Activated T-cell treated with anti-CD3 and anti-CD28 coated beads, Interleukin-2, amount 50 U/mL, for 24 hours (primary cell): ENCODE results near the gene RBMS1.

ENCODE experiments used
- DNase-seq: peaks from one replicate; pipeline ENCODE4 v3.0.0-alpha.2; 2020
- H3K27ac Mint-ChIP-seq: 2 replicates; pipeline ENCODE4 v1.8.0; 2020; ENCODE audit warnings: mild to moderate bottlenecking, mixed read lengths
- H3K27me3 Mint-ChIP-seq: 2 replicates; pipeline ENCODE4 v1.8.0; 2020; ENCODE audit warnings: mixed read lengths
- H3K36me3 Mint-ChIP-seq: 2 replicates; pipeline ENCODE4 v1.8.0; 2020; ENCODE audit warnings: low read depth, mixed read lengths
- H3K4me1 Mint-ChIP-seq: 2 replicates; pipeline ENCODE4 v1.8.0; 2020; ENCODE audit warnings: low read depth, mixed read lengths
- H3K4me3 Mint-ChIP-seq: 2 replicates; pipeline ENCODE4 v1.8.0; 2020; ENCODE audit warnings: mild to moderate bottlenecking, moderate library complexity, mixed read lengths
- H3K9me3 Mint-ChIP-seq: 2 replicates; pipeline ENCODE4 v1.8.0; 2020; ENCODE audit warnings: mixed read lengths

The RBMS1 gene

DNA sequence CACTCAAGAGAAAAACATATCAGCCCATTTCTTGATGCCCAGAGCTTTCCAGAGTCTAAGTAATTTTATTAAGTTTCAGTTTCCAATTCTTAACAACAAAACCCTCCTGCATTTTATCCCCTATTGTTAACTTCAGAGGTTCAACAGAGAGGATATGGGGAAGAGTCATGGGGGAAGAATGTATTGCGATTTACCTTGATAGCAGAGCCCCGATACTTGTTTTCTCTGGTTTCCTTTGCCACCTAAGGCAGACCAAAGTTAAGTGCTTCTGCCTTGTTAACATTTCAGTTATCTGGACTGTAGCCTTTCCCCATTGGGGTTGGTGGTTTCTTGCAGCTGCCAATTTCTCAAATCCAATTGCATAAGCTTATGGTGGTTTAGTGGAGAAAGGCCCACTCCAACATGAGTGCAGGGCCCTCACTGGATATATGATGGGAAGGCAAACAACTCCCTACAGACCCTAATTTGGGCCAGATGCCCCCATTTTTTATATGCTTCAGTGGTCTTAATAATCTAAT, 211.5 kb downstream of the RBMS1 start:
- H3K4me3 Mint-ChIP-seq, result no peak overlapping the region
- peaks cover 38% of the 10 kb centered on the region for H3K4me1 Mint-ChIP-seq
- H3K27ac Mint-ChIP-seq, result peak overlapping the region; percentile 47
- no peak for DNase-seq
- H3K36me3 Mint-ChIP-seq, result peaks cover 85% of the 10 kb centered on the region
- no peaks in the 10 kb centered on the region for H3K9me3 Mint-ChIP-seq
- H3K27me3 Mint-ChIP-seq, result no peaks in the 10 kb centered on the region

GRCh38 chr2:160281213-160281612, 212.4 kb downstream of the RBMS1 start:
- Mint-ChIP-seq H3K9me3 (no peaks in the 10 kb centered on the region), H3K4me1 (peaks cover 38% of the 10 kb centered on the region), H3K36me3 (peaks cover 86% of the 10 kb centered on the region), H3K27ac (peak overlapping the region; percentile 19), H3K4me3 (no peak overlapping the region), H3K27me3 (no peaks in the 10 kb centered on the region)
- no peak for DNase-seq

- Mint-ChIP-seq H3K9me3 (no peaks in the 10 kb centered on the region), H3K4me1 (peaks cover 38% of the 10 kb centered on the region), H3K27me3 (no peaks in the 10 kb centered on the region), H3K27ac (peak overlapping the region; percentile 81), H3K4me3 (no peak overlapping the region), H3K36me3 (peaks cover 91% of the 10 kb centered on the region)
- DNase-seq, result no peak
Measured at GRCh38 chr2:160279813-160280465, 213.7 kb downstream of the RBMS1 start.

- Mint-ChIP-seq H3K36me3 (peaks cover 89% of the 10 kb centered on the region), H3K27me3 (no peaks in the 10 kb centered on the region), H3K27ac (peak overlapping the region; percentile 76), H3K9me3 (no peaks in the 10 kb centered on the region), H3K4me1 (peaks cover 36% of the 10 kb centered on the region), H3K4me3 (no peak overlapping the region)
- DNase-seq, result no peak
Measured at GRCh38 chr2:160278879-160279177, 214.8 kb downstream of the RBMS1 start.

DNA sequence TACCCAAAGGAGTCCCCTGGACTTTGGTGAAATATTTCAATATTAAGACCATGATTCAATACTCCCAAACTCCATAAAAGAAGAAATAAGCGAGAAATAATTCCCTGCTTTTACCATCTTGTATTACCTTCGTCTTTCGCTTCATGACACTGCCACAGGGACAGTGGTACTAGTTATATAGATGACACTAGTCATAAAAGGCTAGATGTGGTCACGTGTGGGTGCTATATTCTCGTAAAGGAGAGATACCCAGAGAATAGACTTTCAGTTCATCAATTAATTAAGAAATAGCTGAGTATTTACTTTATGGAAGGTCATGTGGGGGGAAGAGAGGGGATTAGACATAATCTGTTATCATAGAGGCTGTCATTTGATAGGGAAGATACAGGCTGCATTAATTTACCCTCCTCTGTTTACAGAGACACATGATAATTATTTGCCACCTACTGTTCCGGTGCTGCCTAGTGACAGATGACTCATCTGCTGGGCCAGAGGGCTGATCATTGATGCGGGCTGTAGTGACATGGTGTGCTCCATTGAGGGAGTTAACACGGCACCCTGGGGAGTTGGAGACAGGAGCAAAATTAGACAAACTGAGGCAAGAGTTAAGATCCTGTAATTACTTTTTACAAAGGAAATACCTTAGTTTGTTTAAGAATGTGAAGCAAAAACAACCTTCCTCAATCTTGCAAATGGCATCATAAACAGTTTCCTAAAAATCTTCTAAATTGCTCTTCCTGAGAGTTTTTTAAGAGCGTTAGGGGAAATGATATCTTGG, 215.3 kb downstream of the RBMS1 start:
- Mint-ChIP-seq H3K27me3 (no peaks in the 10 kb centered on the region), H3K36me3 (peaks cover 89% of the 10 kb centered on the region), H3K4me1 (peaks cover 36% of the 10 kb centered on the region), H3K4me3 (no peak overlapping the region), H3K9me3 (no peaks in the 10 kb centered on the region), H3K27ac (peak overlapping the region; percentile 76)
- no peak for DNase-seq

- no peaks in the 10 kb centered on the region for H3K9me3 Mint-ChIP-seq
- DNase-seq, result no peak
- peaks cover 87% of the 10 kb centered on the region for H3K36me3 Mint-ChIP-seq
- no peaks in the 10 kb centered on the region for H3K27me3 Mint-ChIP-seq
- H3K4me1 Mint-ChIP-seq, result peaks cover 42% of the 10 kb centered on the region
- H3K27ac Mint-ChIP-seq, result no peak overlapping the region
- H3K4me3 Mint-ChIP-seq, result no peak overlapping the region
Measured at GRCh38 chr2:160277151-160277550, 216.5 kb downstream of the RBMS1 start.

DNA sequence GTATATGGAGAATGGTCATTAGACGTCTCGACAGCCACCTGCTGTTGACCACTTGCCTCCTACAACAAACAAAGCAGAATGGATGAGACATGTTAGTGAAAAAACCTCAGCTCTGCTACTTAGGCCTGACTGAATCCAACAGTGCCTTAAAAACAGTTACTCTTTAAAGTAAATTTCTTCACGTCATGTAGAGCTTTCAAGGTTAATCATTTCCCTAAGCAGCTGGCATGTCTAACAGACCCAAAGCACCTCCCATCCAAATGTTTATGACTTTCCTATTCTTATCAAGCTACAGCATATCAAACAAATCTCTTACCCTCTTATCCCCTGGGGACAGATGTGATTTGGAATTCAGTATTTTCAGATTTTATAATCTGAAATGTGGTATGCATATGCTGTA, 218.0 kb downstream of the RBMS1 start:
- H3K27me3 Mint-ChIP-seq, result no peaks in the 10 kb centered on the region
- H3K9me3 Mint-ChIP-seq, result no peaks in the 10 kb centered on the region
- H3K4me3 Mint-ChIP-seq, result no peak overlapping the region
- peaks cover 84% of the 10 kb centered on the region for H3K36me3 Mint-ChIP-seq
- H3K27ac Mint-ChIP-seq, result no peak overlapping the region
- no peak for DNase-seq
- H3K4me1 Mint-ChIP-seq, result peaks cover 44% of the 10 kb centered on the region

DNA sequence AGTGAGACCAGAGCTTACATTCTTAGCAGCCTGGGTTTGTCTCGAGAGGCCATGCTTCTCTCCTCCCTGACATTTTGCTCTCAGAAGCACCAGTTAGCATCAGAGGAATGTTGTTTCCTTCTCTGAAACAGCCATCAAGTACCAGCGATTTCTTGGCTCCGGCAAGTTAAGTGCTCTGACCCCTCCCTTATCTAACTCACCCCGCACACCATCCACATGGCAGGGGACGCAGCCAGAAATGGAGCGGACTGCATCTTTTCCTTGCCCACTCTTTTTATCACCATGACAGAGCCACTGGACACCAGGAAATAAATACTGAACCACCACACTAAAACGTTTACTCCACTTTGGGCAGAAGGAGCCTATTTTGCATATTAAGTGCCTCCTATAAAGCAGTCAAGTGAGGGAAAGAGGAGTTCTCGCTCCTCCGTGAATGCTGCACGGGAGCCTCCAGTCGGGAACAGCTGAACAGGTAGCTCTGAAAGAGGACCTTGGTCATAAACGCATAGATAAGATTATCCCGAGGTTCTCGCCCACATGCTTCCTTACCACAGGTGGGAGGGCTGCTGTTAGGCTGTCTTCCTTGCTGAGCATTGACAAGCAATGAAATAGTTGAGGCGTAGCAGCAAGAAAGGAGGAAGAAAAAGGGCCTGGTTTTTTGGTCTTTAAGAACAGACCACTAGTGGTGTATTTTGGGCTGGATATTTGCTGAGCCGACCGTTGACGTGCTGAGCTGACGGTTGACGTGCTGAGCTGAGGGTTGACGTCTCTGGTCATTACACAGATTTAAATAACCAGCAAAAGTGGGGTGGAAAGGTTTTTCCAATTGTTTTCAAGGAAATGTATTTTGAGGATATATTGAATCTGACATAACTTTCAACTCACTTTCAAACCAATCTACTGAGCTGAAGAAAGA, 222.2 kb downstream of the RBMS1 start:
- Mint-ChIP-seq H3K9me3 (no peaks in the 10 kb centered on the region), H3K4me3 (no peak overlapping the region), H3K36me3 (peaks cover 50% of the 10 kb centered on the region), H3K27ac (no peak overlapping the region), H3K4me1 (peaks cover 50% of the 10 kb centered on the region), H3K27me3 (peaks cover 2% of the 10 kb centered on the region)
- no peak for DNase-seq

DNA sequence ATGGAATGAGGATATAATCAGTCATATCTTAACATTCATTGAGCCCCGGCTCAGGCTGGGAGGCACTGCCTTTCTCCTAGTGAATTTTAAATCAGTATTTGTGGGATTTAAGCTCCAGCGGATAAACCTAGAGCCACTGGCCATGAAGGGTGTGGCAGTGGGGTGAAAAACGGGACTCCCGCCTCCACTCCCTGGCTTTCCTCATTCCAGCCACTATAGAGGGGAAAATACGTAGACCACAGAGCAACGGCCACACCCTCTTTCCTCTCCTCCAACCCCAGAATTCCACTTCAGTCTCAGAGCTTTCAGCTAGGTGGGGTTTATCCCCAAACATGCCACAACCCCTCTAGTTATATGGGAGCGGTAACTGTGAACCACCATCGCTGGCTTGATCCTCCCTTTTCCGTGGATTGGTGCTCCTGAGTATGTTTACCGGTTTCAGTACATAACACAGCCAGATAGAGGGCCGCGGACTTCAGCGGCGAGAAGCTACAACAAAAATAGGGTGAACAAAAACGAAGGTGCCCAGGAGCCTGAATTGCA, 223.0 kb downstream of the RBMS1 start:
- H3K4me3 Mint-ChIP-seq, result no peak overlapping the region
- peak overlapping the region; percentile 31 for H3K27ac Mint-ChIP-seq
- peaks cover 58% of the 10 kb centered on the region for H3K4me1 Mint-ChIP-seq
- DNase-seq, result no peak
- H3K9me3 Mint-ChIP-seq, result no peaks in the 10 kb centered on the region
- H3K27me3 Mint-ChIP-seq, result peaks cover 2% of the 10 kb centered on the region
- peaks cover 42% of the 10 kb centered on the region for H3K36me3 Mint-ChIP-seq

GRCh38 chr2:160269803-160270570, 223.6 kb downstream of the RBMS1 start:
- Mint-ChIP-seq H3K4me3 (peak overlapping the region; percentile 61), H3K4me1 (peaks cover 65% of the 10 kb centered on the region), H3K27ac (peak overlapping the region; percentile 76), H3K36me3 (peaks cover 36% of the 10 kb centered on the region), H3K27me3 (peaks cover 2% of the 10 kb centered on the region), H3K9me3 (no peaks in the 10 kb centered on the region)
- peak; percentile 84 for DNase-seq

- Mint-ChIP-seq H3K36me3 (peaks cover 31% of the 10 kb centered on the region), H3K27ac (peak overlapping the region; percentile 76), H3K4me1 (peaks cover 69% of the 10 kb centered on the region), H3K27me3 (peaks cover 2% of the 10 kb centered on the region), H3K9me3 (no peaks in the 10 kb centered on the region), H3K4me3 (peak overlapping the region; percentile 61)
- DNase-seq, result no peak
Measured at GRCh38 chr2:160269365-160269764, 224.2 kb downstream of the RBMS1 start.

- Mint-ChIP-seq H3K4me1 (peaks cover 73% of the 10 kb centered on the region), H3K36me3 (peaks cover 23% of the 10 kb centered on the region), H3K27ac (no peak overlapping the region), H3K27me3 (peaks cover 4% of the 10 kb centered on the region), H3K9me3 (no peaks in the 10 kb centered on the region), H3K4me3 (no peak overlapping the region)
- no peak for DNase-seq
Measured at GRCh38 chr2:160268151-160268781, 225.3 kb downstream of the RBMS1 start.

DNA sequence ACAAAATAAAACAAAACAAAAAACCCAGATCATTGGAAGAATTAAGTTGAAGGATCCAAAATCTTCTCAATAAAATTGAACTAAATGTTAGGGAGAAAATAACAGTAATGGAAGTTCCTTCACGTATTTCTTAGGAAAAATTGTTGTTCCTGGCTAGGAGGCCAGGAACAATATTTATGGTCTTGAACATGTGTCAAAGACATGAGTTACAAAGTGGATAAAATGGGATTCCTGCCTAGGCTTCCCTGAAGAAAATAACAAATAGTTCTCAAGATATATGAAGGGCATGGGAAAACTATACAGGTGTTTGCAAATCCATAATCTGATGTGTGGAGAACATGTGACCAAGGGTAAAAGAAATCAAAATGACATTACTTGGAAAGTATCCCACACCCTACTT, 225.9 kb downstream of the RBMS1 start:
- Mint-ChIP-seq H3K9me3 (no peaks in the 10 kb centered on the region), H3K27me3 (peaks cover 6% of the 10 kb centered on the region), H3K4me3 (no peak overlapping the region), H3K36me3 (peaks cover 19% of the 10 kb centered on the region), H3K27ac (no peak overlapping the region), H3K4me1 (peaks cover 70% of the 10 kb centered on the region)
- DNase-seq, result no peak
